GM21367 (cell line): ENCODE data around the gene ALDOA.
A peak's percentile ranks its signal among the peaks of the same experiment; 100 is the strongest.
"Not testable (repeated sequence)": the region's sequence is repeated elsewhere in the genome, so short reads cannot be mapped to it uniquely, and the experiment has no call there.

Source experiments
- ATAC-seq: cut with Tn5 transposase; IDR thresholded peaks from one replicate; pipeline ENCODE4 v1.9.1; 2021; ENCODE audit not compliant: unreplicated experiment

Gene ALDOA

GRCh38 chr16:30065102-30065942 lies at the start of gene ALDOA:
TSS of gene ALDOA (plus strand) at chr16:30065760. CDS start at chr16:30066898, 1,138 bp downstream.
- peak; percentile 60 for ATAC-seq

GRCh38 chr16:30016555-30017276 lies 48.8 kb upstream of the ALDOA start:
- no peak for ATAC-seq

GRCh38 chr16:30017277-30017656 lies 48.3 kb upstream of the ALDOA start:
- no peak for ATAC-seq

DNA sequence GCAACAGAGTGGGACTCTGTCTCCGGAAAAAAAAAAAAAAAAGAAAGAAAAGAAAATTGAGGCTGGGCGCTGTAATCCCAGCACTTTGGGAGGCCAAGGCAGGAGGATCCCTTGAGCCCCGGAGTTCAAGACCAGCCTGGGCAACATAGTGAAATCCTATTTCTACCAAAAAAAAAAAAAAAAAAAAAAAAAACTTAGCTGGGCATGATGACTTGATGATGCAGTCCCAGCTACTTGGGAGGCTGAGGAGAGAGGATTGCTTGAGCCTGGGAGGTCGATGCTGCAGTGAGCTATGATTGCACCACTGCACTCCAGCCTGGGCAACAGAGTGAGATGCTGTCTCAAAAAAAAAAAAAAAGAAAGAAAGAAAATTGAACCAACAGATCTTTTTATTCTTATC lies 47.6 kb upstream of the ALDOA start:
- ATAC-seq = not testable (repeated sequence)

DNA sequence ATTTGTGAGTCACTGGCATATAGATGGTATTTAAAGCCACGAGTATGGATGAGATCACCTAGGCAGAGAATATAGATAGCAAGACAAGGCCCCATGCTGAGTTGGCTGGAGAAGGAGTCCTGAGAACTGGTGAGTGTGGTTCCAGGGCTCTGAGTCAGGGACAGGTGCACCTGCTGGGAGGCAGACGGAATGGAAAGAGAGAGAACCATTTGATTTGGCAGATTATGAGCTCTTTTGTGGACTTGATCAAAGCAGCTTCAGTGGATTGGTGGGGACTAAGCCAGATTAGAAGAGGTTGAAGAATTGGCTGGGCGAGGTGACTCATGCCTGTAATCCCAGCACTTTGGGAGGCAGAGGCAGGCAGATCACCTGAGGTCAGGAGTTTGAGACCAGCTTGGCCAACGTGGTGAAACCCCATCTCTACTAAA lies 46.8 kb upstream of the ALDOA start:
- no peak for ATAC-seq

GRCh38 chr16:30022887-30023286 lies 42.7 kb upstream of the ALDOA start, which contains the start of gene C16orf92:
TSS of gene C16orf92 (plus strand) at chr16:30023198. CDS start at chr16:30023341, 143 bp downstream.
- ATAC-seq = no peak

DNA sequence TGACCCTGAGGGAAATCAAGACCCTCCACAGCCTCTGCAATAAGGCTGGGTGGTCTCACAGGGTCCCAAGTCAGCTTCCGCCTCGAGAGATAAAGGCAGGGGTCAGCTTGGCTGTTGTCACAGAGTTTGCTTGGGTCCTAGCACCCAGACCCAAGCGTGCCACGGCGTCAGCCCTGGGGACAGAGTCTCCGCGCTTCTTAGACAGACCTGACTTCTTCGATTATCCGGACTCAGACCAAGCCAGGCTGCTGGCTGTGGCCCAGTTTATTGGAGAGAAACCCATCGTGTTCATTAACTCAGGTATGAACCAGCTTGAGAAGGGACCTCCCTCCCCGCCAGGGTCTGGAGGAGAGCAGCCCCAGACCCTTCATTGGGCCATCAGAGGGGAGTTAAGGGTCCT lies 42.0 kb upstream of the ALDOA start:
- ATAC-seq = no peak

DNA sequence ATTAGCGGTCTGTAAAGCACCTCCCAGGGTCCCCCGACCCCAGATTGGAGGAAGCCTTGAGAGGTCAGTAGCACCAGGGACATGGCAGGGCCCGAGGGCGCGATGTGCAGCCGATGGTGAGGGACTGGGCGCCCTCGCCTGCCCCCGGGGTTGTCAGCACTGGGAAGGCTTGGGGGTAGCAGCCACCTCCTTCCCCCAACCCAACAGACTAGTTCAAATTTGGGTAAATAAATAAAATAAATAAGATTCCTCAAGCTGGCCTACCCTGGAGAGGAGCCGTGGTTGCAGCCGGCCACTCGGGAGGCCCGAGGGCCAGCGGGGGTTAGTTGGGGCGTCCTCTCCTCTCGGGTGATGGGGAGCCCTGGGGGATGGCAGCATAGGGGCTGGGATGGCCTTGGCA lies 41.1 kb upstream of the ALDOA start:
- no peak for ATAC-seq

DNA sequence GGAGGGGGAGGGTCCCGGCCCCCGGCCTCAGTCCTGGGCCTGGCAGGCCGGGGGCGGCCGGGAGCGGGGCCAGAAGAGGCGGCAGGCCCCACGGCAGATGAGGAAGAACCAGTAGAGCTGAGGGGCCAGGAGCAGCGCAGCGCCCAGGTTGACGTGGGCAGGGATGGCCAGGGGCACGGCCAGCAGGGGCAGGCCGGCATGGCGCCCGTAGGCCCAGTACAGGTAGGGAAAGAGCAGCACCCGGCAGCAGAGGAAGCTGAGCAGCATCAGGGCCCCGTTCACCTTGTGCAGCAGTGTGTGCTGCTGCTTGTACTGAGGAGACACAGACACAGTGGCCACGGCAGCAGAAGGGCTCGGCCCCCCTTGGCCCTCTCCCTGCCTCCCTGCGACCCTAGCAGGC lies 40.4 kb upstream of the ALDOA start:
- ATAC-seq = no peak

- no peak for ATAC-seq
Observed at GRCh38 chr16:30025574-30025973, 40.0 kb upstream of the ALDOA start.

- ATAC-seq = no peak
Observed at GRCh38 chr16:30026449-30026848, 39.1 kb upstream of the ALDOA start.

DNA sequence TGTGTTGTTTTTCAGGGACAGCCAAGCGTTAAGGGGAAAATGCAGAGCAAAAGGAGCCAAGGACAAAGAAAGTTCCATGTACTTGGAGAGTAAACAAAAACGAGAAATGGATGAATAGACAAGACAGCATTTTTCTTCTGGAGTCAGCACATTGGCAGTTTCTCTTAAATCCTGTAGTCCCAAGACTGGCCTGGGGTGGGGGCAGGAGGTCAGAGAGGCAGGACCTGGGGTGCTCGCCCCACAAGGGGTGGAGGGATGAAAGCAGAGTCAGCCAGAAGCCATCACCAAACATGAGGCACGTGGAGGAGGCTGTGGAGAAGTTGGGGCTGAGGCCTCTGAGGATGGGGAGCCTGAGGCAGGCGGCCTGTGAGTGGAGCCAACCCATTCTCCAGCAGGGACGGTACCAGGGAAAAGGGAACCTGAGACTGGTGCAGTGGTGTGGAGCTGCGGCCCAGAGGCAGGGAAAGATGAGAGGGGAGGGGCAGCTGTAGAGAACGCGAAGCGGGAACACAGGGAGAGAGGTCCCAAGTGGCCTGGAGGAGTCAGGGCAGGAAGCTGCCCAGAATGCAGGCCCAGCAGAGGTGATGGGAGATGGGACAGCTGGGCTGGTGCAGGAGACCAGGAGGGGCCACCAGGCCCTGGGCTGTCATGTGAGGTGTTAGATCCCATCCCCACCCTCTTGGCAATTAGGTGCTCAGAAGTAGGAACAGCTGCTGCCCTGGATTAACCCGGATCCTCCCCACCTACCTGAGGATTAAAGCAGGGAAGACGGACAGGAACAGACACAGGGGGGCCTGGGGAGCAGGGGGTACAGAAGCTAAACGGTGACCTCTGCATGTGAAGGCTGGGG lies 37.7 kb upstream of the ALDOA start:
- ATAC-seq = no peak

DNA sequence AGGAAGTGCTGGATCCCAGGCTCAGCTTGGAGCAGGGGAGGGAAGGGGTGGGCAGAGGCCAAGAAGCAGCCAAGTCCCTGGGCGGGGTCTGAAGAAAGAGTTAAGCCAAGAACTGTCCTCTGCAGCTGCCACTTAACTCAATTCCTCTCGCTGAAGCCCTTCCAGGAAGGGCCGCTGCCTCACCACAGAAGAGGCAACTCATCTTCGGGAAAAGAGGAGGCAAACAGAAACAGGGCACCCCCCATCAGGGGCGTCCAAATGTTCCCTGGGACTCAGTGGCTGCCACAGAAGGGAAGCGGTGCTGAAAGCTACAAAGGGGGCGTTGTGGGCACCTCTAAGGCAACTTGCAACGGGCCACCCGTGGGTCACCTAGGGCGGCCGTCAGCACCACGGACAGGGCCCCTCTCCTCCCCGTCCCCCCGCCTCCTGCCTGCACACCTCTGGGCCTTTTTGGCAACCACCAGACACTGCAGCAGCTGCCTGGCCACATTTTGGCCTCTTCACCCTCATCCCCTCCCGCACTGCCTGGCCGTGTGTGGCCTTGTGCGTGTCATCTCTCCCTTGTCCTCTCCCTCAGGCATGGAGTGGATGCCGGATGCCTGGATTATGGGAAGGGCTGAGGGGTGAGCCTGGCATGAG lies 37.0 kb upstream of the ALDOA start:
- ATAC-seq = no peak

DNA sequence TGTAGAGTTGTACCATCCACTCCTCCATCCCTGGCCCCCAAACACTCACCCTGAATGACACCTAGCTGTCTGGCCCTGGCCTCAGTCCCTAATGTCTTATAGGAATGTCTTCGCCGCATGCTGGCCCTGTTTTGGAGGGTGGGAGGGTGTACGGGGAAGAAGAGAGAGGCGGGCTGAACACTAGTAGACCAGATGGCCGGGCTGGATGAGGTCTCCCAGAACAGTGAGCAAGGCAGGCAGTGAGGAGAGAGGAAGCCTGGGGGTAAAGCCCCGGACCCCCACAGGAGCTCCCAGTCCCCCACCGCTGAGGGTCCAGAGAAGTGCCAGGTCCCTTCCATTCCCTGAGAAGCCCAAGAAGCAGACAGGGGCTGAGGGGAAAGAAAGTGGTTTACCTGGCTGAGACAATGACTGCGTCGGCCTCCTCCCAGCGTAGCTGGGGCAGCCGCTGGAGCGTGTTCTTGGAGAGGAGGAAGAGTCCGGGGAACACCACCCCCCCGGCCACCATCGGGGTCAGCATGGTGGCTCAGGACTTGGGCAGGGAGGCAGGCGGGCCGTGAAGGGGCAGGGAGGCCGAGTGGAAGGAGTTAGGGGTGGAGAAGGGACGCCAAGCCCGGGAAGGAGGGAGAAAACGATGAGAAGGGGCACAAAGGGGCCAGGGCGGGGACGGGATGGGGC lies 35.4 kb upstream of the ALDOA start:
- no peak for ATAC-seq

DNA sequence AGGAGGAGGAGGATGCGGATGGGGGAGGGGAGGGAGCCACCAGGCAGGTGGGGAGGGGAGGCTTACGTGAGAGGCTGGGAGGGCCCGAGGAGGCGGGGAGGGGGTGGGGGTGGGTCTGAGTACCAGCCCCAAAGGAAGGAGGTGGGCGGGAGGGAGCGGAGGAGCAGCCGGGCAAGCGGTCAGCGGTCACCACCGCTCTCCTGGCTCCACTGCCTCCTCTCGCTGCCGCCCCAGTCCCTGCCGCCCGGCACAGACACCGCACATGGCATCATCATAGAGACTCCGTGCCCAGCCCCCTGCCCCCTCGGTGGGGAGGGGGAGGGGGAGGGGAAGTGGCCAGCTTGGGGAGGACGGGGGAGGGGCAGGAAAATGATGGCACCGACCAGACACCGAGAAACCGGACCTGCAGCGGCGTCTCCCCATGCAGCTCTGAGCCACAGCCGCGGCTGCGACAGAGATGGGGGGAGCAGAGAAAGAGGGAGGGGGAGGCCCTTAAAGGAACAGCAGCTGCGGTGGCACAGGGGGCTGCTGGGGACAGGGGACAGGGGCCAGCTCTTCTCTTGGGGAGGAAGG lies 34.6 kb upstream of the ALDOA start, which contains the start of gene TLCD3B:
TLCD3B (minus strand) TSS at position 431 of the 573 bp plus-strand sequence. CDS start 744 bp downstream, outside the sequence.
- no peak for ATAC-seq

DNA sequence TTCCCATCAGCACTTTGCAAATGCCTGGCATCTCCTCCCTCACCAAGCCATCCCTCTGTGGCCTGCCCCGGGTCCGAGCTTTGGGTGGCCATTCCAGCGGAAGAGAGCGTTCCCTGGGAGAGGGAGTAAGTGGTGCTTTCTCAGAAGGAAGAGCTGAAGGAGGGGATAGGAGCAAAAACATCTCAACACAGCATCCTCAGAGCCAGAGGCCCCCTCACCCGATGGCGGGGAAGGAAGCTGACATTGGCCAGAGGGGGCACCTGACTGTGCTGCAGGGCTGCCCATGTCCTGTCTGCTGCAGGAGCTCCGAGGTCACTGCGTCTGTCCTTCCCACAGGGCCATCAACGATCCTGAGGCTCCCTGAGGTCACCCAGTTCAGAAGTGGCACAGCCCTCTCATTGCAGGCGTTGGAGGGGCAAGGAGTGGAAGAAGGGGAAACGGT lies 34.1 kb upstream of the ALDOA start:
- no peak for ATAC-seq

DNA sequence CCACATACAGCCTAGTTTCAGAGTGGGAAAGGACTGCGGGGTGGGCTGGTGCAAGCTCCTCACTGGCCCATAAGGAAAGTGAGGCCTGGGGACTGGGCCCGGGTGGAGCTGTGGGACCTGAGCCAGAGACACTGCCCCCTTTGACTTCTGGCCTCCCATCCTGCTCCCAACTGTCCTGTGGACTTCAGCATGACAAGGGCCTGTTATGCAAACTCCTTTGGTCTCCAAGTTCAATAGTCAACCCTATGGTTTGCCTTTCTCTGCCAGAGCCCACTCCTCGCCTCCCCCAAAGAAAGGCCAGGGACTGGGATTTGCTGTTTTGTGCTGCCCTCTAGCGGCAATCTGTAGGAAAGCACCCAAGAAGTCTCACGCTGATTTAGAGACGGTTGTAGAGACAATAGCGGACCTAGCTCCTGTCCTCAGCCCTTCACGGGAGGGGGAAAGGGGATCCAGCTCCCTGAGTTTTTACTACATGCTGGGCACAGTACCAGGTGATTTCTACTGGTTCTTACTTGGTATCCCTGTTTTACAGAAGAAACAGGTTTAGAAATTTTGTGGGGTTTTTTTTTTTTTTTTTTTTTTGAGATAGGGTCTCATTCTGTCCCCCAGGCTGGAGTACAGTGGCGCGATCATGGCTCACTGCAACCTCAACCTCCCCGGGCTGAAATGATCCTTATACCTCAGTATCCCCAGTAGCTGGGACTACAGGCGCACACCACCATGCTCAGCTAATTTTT lies 33.3 kb upstream of the ALDOA start:
- no peak for ATAC-seq

- ATAC-seq = no peak
Observed at GRCh38 chr16:30033270-30033669, 32.3 kb upstream of the ALDOA start.

DNA sequence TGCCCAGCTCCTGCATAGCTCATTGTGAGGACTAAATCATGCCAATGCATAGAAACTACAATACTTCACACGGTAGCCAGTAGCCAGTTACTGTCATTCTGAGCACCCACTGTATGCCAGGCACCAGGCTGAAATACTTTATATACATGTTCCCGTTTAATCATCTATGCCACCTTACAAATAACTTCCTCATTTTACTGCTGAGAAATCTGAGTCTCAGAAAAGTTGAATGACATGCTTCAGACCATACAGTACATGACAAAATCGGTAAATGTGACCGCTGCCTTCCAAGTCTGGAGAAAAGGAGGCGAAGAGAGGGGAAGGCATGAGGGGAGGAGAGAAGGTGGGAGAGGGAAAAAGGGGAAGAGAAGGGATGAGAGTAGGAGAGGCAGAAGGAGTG lies 25.3 kb upstream of the ALDOA start:
- no peak for ATAC-seq
